Measurements from ENCODE around the gene PTGIS.

The PTGIS gene

DNA sequence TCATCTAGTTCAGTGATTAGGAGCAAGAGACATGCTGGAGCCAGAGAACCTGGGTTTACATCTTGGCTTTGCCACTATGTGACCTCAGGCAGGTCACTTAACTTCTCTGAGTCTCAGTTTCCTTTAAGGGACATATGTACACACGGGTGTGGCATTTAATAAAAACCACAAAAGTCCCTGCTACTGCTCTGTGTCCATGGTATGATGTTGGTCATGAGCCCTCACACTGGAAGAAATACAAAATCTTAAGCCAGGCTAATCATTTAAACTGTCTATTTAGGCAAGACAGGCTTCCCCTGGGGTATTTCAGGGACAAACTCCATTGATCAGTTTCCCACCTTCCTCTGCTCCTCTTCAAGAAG is 12.9 kb upstream of the PTGIS start:
- no peak for DNase-seq (ENCODE audit: low spot score)
- TF ChIP-seq, protein P1, sequence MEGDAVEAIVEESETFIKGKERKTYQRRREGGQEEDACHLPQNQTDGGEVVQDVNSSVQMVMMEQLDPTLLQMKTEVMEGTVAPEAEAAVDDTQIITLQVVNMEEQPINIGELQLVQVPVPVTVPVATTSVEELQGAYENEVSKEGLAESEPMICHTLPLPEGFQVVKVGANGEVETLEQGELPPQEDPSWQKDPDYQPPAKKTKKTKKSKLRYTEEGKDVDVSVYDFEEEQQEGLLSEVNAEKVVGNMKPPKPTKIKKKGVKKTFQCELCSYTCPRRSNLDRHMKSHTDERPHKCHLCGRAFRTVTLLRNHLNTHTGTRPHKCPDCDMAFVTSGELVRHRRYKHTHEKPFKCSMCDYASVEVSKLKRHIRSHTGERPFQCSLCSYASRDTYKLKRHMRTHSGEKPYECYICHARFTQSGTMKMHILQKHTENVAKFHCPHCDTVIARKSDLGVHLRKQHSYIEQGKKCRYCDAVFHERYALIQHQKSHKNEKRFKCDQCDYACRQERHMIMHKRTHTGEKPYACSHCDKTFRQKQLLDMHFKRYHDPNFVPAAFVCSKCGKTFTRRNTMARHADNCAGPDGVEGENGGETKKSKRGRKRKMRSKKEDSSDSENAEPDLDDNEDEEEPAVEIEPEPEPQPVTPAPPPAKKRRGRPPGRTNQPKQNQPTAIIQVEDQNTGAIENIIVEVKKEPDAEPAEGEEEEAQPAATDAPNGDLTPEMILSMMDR (IDR thresholded peaks at IDR 0.05; ENCODE audit: extremely low read depth, missing control alignments) = no peak

DNA sequence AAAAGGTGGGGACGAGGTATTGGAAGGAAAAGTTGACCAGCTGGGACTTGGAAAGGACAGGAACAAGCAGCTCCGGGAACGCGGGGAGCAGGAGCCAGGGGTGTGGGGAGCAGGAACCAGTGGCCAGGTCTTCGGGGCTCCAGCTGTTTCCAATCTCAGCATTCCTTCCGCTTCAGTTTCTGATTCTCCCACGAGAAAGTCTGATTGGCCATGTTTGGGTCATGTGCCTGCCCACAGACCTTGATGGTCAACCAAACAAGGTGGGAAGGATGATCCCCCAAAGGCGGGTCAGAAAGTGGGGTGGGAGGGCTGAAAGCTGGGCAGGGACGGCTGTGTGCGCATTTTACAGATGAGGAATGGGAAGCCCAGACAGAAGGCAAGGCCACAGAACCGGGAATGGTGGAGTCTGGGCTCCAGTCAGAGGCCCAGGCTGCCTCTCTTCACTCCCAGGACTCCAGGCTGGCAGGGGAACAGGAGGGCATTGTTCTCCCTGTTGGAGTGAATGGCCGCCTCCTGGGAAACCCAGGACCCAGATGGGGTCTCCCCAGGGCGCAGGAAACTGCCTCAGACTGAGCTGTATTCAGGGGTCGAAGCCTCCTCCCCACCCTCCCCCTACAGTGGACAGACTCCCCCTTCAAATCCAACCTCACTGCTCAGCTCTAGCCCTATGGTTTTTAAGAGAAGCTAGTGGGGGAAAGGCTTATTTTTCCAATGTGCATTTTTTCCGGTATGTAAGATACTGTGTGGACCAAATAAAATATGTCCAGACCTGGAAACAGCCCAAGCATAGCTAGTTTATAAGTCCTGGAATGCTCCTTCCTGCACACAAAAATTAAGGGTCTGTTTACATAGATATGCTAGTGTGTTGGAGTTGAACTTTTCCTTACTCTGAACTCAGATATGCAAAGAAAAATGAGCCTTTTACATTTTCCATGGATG is 12.2 kb upstream of the PTGIS start:
- no peak for DNase-seq (ENCODE audit: low spot score)
- TF ChIP-seq, protein P1 (IDR thresholded peaks at IDR 0.05; ENCODE audit: extremely low read depth, missing control alignments) = no peak

DNA sequence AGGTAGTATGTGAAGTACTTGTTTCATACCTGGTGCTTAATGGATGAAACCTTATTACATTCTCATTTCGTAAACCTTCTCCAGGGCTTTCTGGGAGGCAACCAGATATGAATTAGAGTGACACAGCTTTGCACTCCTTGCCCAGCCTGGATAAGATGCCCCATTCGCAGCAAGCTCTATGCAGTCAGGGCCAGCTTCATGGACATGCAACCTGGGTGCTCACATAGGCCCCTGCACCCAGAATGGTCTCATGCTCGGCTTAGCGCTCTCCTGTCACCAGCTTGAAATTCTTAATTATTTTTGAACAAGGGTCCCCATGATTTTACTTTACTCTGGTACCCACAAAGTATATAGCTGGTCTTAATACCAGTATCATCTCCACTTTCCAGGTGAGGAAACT is 11.3 kb upstream of the PTGIS start:
- TF ChIP-seq, protein P1 (IDR thresholded peaks at IDR 0.05; ENCODE audit: extremely low read depth, missing control alignments) = no peak
- no peak for DNase-seq (ENCODE audit: low spot score)

DNA sequence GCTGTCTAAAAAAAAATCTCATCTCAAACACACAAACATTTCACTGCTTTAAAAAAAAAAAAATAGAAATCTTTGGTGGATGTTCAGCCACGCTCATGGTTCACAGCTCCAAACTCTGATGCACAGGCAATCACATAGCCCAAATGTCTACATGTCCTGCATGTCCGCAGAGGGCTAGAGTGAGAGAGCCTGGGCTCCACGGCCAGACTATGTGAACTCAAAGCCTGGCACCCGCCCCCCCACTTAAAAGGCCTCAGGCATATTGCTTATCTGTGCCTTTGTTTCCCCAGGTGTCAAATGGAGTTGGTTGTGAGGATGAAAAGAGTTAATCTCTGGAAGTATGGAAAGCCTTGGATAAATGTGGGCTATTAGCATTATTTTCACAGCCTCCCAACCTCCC is 10.5 kb upstream of the PTGIS start:
- TF ChIP-seq, protein P1 (IDR thresholded peaks at IDR 0.05; ENCODE audit: extremely low read depth, missing control alignments) = no peak
- DNase-seq (ENCODE audit: low spot score) = no peak

DNA sequence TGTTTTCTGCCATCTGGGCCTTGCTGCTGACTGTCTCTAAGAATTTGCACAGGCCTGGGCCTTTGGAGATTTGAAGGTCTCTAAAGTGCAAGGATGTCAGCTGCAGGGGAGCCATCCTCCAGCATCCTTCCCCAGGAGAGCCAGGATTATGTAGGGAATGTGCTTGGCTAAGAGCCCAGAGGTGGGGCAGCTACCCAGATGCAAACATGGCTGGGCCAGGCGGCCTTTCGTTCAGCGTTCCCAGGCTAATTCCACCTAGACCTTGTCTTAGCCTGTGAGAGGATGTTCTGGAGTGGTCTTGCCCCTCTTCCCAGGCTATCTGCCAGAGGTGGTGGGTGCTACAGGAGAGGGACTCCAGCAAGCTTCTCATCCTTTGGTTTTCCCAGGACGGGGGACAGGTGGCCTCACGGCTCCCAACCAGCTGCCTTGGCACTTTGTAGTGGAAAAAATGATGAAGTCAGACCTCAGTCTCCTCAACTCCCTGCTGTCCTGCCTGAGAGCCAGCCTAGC is 7.7 kb upstream of the PTGIS start:
- TF ChIP-seq, protein P1 (IDR thresholded peaks at IDR 0.05; ENCODE audit: extremely low read depth, missing control alignments) = no peak
- DNase-seq (ENCODE audit: low spot score) = no peak

DNA sequence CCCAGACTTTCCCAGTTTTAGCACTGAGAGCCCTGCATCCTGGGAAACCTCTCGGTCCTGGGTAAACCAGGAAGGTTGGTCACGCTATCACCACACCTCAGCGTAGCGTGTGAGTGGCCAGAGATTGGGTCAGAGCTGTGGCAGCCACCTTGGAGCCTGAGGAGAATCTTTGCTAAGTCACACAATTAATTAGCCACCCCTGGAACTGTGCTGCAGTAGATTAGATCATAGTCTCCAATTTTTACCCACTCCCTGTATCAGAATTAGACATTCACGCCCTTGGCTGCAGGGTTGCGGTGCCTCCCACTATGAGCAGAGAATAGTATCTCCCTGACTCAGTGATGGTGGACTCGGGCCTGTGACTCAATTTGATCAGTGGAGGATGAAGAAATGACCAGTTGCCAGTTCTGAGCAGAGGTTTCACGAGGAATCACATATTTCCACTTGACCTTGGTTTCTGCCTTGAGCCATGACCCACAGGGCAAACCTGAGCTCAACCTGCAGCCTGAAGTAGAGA is 6.0 kb upstream of the PTGIS start:
- DNase-seq (ENCODE audit: low spot score) = no peak
- TF ChIP-seq, protein P1 (IDR thresholded peaks at IDR 0.05; ENCODE audit: extremely low read depth, missing control alignments) = no peak

DNA sequence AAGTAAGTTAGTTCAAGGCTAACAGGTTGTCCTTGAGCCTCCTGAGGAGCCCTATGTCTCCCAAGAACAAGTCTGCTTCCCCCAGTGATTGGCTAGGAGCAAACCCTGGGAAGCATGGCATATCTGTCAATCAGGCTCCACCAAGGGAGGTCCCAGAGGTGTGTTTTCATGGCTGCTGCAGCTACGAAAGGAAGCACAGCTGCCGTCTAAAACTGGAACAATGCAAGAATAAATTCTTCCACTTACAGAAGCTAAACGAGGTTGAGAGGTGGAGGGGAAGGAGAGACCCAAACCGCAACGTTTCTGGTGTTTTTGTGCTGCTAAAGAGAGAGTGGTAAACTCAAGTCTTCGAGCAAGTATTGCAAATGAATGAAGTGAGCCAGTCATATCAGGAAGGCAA is 4.9 kb upstream of the PTGIS start:
- TF ChIP-seq, protein P1 (IDR thresholded peaks at IDR 0.05; ENCODE audit: extremely low read depth, missing control alignments) = no peak
- no peak for DNase-seq (ENCODE audit: low spot score)

All from GM20000 (cell line).